H9 (cell line): ENCODE data around the gene NLGN4X. TPM values are rescaled to one million over a fixed set of nuclear protein-coding genes. Genes with fewer than 3 reads are reported as not detected.

Experiments
- DNase-seq: peaks from one replicate; pipeline ENCODE4 v3.0.0-alpha.2; 2017
- H2AFZ ChIP-seq: one replicate; pipeline ENCODE4 v1.6.1; 2013; ENCODE audit warnings: mild to moderate bottlenecking, low read length, control low read depth, moderate library complexity
- H2AK5ac ChIP-seq: 2 replicates; pipeline ENCODE4 v1.6.1; 2013; ENCODE audit warnings: low read length, control low read depth, mixed read lengths; ENCODE audit not compliant: insufficient read length
- H2BK120ac ChIP-seq: one replicate; pipeline ENCODE4 v1.6.1; 2013; ENCODE audit warnings: low read depth, mild to moderate bottlenecking, low read length, control low read depth, inconsistent platforms; ENCODE audit not compliant: poor library complexity, severe bottlenecking
- H2BK12ac ChIP-seq: 2 replicates; pipeline ENCODE4 v1.6.1; 2013; ENCODE audit warnings: low read length, control low read depth, mixed read lengths, low read depth; ENCODE audit not compliant: insufficient read length
- H2BK15ac ChIP-seq: 2 replicates; pipeline ENCODE4 v1.6.1; 2013; ENCODE audit warnings: low read depth, low read length, control low read depth
- H2BK20ac ChIP-seq: one replicate; pipeline ENCODE4 v1.6.1; 2013; ENCODE audit warnings: low read depth, mild to moderate bottlenecking, low read length, control low read depth, inconsistent platforms; ENCODE audit not compliant: poor library complexity, severe bottlenecking
- H2BK5ac ChIP-seq: 2 replicates; pipeline ENCODE4 v1.6.1; 2013; ENCODE audit warnings: low read length, control low read depth, mixed read lengths; ENCODE audit not compliant: insufficient read length
- H3K14ac ChIP-seq: 2 replicates; pipeline ENCODE4 v1.6.1; 2013; ENCODE audit warnings: low read length, control low read depth; ENCODE audit not compliant: insufficient read depth
- H3K18ac ChIP-seq: 2 replicates; pipeline ENCODE4 v1.6.1; 2013; ENCODE audit warnings: low read depth, mild to moderate bottlenecking, mixed read lengths, low read length, control low read depth; ENCODE audit not compliant: insufficient read length
- H3K23ac ChIP-seq: 2 replicates; pipeline ENCODE4 v1.6.1; 2013; ENCODE audit warnings: low read length, control low read depth, mixed read lengths, low read depth; ENCODE audit not compliant: insufficient read length
- H3K23me2 ChIP-seq: 2 replicates; pipeline ENCODE4 v1.6.1; 2013; ENCODE audit warnings: low read depth, mild to moderate bottlenecking, mixed read lengths, low read length, control low read depth; ENCODE audit not compliant: insufficient read length, poor library complexity, severe bottlenecking
- H3K27ac ChIP-seq: 2 replicates; pipeline ENCODE4 v1.5.1; 2013; ENCODE audit warnings: low read length, control low read depth, mixed read lengths, low read depth; ENCODE audit not compliant: insufficient read length
- H3K27me3 ChIP-seq: 2 replicates; pipeline ENCODE4 v1.6.1; 2013; ENCODE audit warnings: low read length, control low read depth, inconsistent platforms; ENCODE audit not compliant: insufficient read depth
- H3K4ac ChIP-seq: 2 replicates; pipeline ENCODE4 v1.6.1; 2013; ENCODE audit warnings: low read depth, mild to moderate bottlenecking, control low read depth, inconsistent platforms, low read length, moderate library complexity
- H3K4me1 ChIP-seq: 2 replicates; pipeline ENCODE4 v1.6.1; 2013; ENCODE audit warnings: low read length, control low read depth, inconsistent platforms; ENCODE audit not compliant: insufficient read depth
- H3K4me2 ChIP-seq: 2 replicates; pipeline ENCODE4 v1.6.1; 2013; ENCODE audit warnings: low read length, control low read depth, mixed read lengths; ENCODE audit not compliant: insufficient read length, insufficient read depth
- H3K56ac ChIP-seq: 2 replicates; pipeline ENCODE4 v1.6.1; 2013; ENCODE audit warnings: low read depth, mild to moderate bottlenecking, mixed read lengths, low read length, control low read depth; ENCODE audit not compliant: insufficient read length
- H3K79me1 ChIP-seq: 2 replicates; pipeline ENCODE4 v1.6.1; 2013; ENCODE audit warnings: low read depth, mild to moderate bottlenecking, moderate library complexity, low read length, control low read depth, inconsistent platforms; ENCODE audit not compliant: insufficient read depth, poor library complexity, severe bottlenecking
- H3K79me2 ChIP-seq: 2 replicates; pipeline ENCODE4 v1.6.1; 2013; ENCODE audit warnings: low read length, control low read depth, inconsistent platforms; ENCODE audit not compliant: insufficient read depth
- H3K9ac ChIP-seq: 2 replicates; pipeline ENCODE4 v1.6.1; 2013; ENCODE audit warnings: low read length, control low read depth, mixed read lengths; ENCODE audit not compliant: insufficient read length; ENCODE audit errors: extremely low read depth
- H3K9me3 ChIP-seq: one replicate; pipeline ENCODE4 v1.6.1; 2013; ENCODE audit warnings: low read depth, low read length, inconsistent platforms; ENCODE audit not compliant: control insufficient read depth
- H3T11ph ChIP-seq: one replicate; pipeline ENCODE4 v1.6.1; 2013; ENCODE audit warnings: mild to moderate bottlenecking, low read length, control low read depth, inconsistent platforms
- H4K20me1 ChIP-seq: one replicate; pipeline ENCODE4 v1.6.1; 2013; ENCODE audit not compliant: control insufficient read depth, insufficient read length, insufficient read depth
- H4K5ac ChIP-seq: 2 replicates; pipeline ENCODE4 v1.6.1; 2013; ENCODE audit warnings: low read depth, mild to moderate bottlenecking, mixed read lengths, low read length, control low read depth; ENCODE audit not compliant: insufficient read length
- H4K8ac ChIP-seq: replicated peaks from 2 replicates; pipeline ENCODE4 v1.6.1; 2013; ENCODE audit warnings: low read length, control low read depth, mixed read lengths, low read depth; ENCODE audit not compliant: insufficient read length
- H4K91ac ChIP-seq: 2 replicates; pipeline ENCODE4 v1.6.1; 2013; ENCODE audit warnings: low read depth, mild to moderate bottlenecking, moderate library complexity, mixed read lengths, low read length, control low read depth; ENCODE audit not compliant: insufficient read length
- H3K27ac Mint-ChIP-seq, 3 experiments: 2 replicates in 2 of 3; 3 replicates in 1 of 3; pipeline ENCODE4 v1.8.0; 2020 to 2021; ENCODE audit warnings: mixed read lengths in 3 of 3, mild to moderate bottlenecking in 1 of 3, moderate library complexity in 1 of 3
- H3K27me3 Mint-ChIP-seq: 2 replicates; pipeline ENCODE4 v1.8.0; 2021; ENCODE audit warnings: low read depth, mild to moderate bottlenecking, moderate library complexity, mixed read lengths
- H3K36me3 Mint-ChIP-seq, 3 experiments: 2 replicates in 2 of 3; 3 replicates in 1 of 3; pipeline ENCODE4 v1.8.0; 2020 to 2021; ENCODE audit warnings: low read depth in 3 of 3, mixed read lengths in 3 of 3; ENCODE audit not compliant: insufficient read depth in 1 of 3
- H3K4me1 Mint-ChIP-seq, 2 experiments: 2 replicates each; pipeline ENCODE4 v1.8.0; 2020; ENCODE audit warnings: mixed read lengths in 2 of 2
- H3K4me3 Mint-ChIP-seq, 2 experiments: 2 replicates in 1 of 2; 3 replicates in 1 of 2; pipeline ENCODE4 v1.8.0; 2020 to 2021; ENCODE audit warnings: mild to moderate bottlenecking in 2 of 2, mixed read lengths in 2 of 2, moderate library complexity in 1 of 2
- H3K9me3 Mint-ChIP-seq, 2 experiments: 2 replicates in 1 of 2; 3 replicates in 1 of 2; pipeline ENCODE4 v1.8.0; 2020; ENCODE audit warnings: mild to moderate bottlenecking in 2 of 2, mixed read lengths in 2 of 2, moderate library complexity in 1 of 2
- WGBS: extraction: QIAGEN DNeasy Blood & Tissue Kit; methylation state at CpG from one replicate; pipeline ENCODE4 v1.1.7; 2013; ENCODE audit warnings: missing lambda C conversion rate, low lambda C conversion rate, mixed read lengths; ENCODE audit not compliant: insufficient read length; ENCODE audit errors: extremely low coverage; 5-methylcytosine and 5-hydroxymethylcytosine counted together
- total RNA-seq: library from RNA; stranded (reverse); gene quantifications from 2 replicates; pipeline ENCODE4 v1.2.1, GENCODE V29; 2021
- TF ChIP-seq, protein P1 (sequence below): fragments of 200-600 bp; sonication (generic); conservative IDR thresholded peaks from 3 replicates; pipeline ENCODE4 v1.8.0; 2021; ENCODE audit warnings: antibody characterized with exemption, mild to moderate bottlenecking

The NLGN4X gene
- total RNA-seq, 1 experiment from 2014 or later, result 111 TPM

- H4K8ac ChIP-seq, result no peak overlapping the region
- H3K9ac ChIP-seq, result no peak overlapping the region
- H3K79me2 ChIP-seq, result no peaks in the 10 kb centered on the region
- Mint-ChIP-seq H3K27me3 (no peaks in the 10 kb centered on the region), H3K27ac (no peak overlapping the region), H3K9me3 (peaks cover 4 to 8% of the 10 kb centered on the region in 2 experiments; a peak in 2 of 5 replicates), H3K4me3 (no peak overlapping the region), H3K36me3 (peaks cover 0 to 12% (median 0%) of the 10 kb centered on the region in 3 experiments; a peak in 3 of 7 replicates), H3K4me1 (peaks cover 13% of the 10 kb centered on the region in 2 experiments)
- no peak overlapping the region for H3K27ac ChIP-seq
- H2BK20ac ChIP-seq, result no peak overlapping the region
- no peak overlapping the region for H3K14ac ChIP-seq
- H3K27me3 ChIP-seq, result no peaks in the 10 kb centered on the region
- no peak overlapping the region for H3K4me2 ChIP-seq
- no peak overlapping the region for H4K91ac ChIP-seq
- no peak overlapping the region for H2BK15ac ChIP-seq
- TF ChIP-seq, protein P1, sequence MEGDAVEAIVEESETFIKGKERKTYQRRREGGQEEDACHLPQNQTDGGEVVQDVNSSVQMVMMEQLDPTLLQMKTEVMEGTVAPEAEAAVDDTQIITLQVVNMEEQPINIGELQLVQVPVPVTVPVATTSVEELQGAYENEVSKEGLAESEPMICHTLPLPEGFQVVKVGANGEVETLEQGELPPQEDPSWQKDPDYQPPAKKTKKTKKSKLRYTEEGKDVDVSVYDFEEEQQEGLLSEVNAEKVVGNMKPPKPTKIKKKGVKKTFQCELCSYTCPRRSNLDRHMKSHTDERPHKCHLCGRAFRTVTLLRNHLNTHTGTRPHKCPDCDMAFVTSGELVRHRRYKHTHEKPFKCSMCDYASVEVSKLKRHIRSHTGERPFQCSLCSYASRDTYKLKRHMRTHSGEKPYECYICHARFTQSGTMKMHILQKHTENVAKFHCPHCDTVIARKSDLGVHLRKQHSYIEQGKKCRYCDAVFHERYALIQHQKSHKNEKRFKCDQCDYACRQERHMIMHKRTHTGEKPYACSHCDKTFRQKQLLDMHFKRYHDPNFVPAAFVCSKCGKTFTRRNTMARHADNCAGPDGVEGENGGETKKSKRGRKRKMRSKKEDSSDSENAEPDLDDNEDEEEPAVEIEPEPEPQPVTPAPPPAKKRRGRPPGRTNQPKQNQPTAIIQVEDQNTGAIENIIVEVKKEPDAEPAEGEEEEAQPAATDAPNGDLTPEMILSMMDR, result no peak
- no peak overlapping the region for H3K4ac ChIP-seq
- H3K56ac ChIP-seq, result no peak overlapping the region
- no peak for DNase-seq
- H2AK5ac ChIP-seq, result no peak overlapping the region
- no peaks in the 10 kb centered on the region for H4K20me1 ChIP-seq
- no peak overlapping the region for H2BK5ac ChIP-seq
- no peaks in the 10 kb centered on the region; the same call in 1 of the 2 replicates for H3K4me1 ChIP-seq
- no peak overlapping the region for H3K18ac ChIP-seq
- H3K23ac ChIP-seq, result no peak overlapping the region
- H2BK12ac ChIP-seq, result no peak overlapping the region
- no peak overlapping the region for H2AFZ ChIP-seq
- WGBS, result no CpG with 5 or more reads among the region's 3 CpGs
- no peak overlapping the region for H2BK120ac ChIP-seq
- H3K79me1 ChIP-seq, result no peaks in the 10 kb centered on the region
- no peaks in the 10 kb centered on the region for H3K23me2 ChIP-seq
- H3T11ph ChIP-seq, result no peak overlapping the region
- H4K5ac ChIP-seq, result no peak overlapping the region
- no peaks in the 10 kb centered on the region for H3K9me3 ChIP-seq
These were observed 28.4 kb upstream of the NLGN4X start for GRCh38 chrX:6257025-6257424.
